GM19193 (cell line): ENCODE data around the gene FAM89A.

ENCODE experiments used
- POLR2A ChIP-seq: IDR thresholded peaks from 4 replicates; pipeline ENCODE4 v1.6.1; 2011; ENCODE audit not compliant: insufficient read depth, insufficient read length; ENCODE audit errors: extremely low read depth

FAM89A gene

GRCh38 chr1:230985711-230986110 is 54.3 kb downstream of the FAM89A start:
- no peak for TF ChIP-seq POLR2A

GRCh38 chr1:230983811-230984210 is 56.2 kb downstream of the FAM89A start:
- no peak for TF ChIP-seq POLR2A

GRCh38 chr1:230982696-230983095 is 57.4 kb downstream of the FAM89A start:
- no peak for TF ChIP-seq POLR2A

GRCh38 chr1:230979952-230980351 is 60.1 kb downstream of the FAM89A start:
- no peak for TF ChIP-seq POLR2A

GRCh38 chr1:230979389-230979716 is 60.7 kb downstream of the FAM89A start:
- no peak for TF ChIP-seq POLR2A

GRCh38 chr1:230978491-230979388 is 61.3 kb downstream of the FAM89A start, which contains the start of the genes ARV1 and TTC13:
TSS of gene ARV1 (plus strand) at chr1:230979094. CDS start at chr1:230979106, 12 bp downstream.
TSS of gene TTC13 (minus strand) at chr1:230978861. CDS start at chr1:230978830, 31 bp downstream.
- TF ChIP-seq POLR2A: peak; percentile 88

GRCh38 chr1:230977761-230978490 is 62.1 kb downstream of the FAM89A start:
- TF ChIP-seq POLR2A: no peak

- no peak for TF ChIP-seq POLR2A
These were observed 63.0 kb downstream of the FAM89A start for GRCh38 chr1:230976825-230977747.

- TF ChIP-seq POLR2A: no peak
These were observed 63.7 kb downstream of the FAM89A start for GRCh38 chr1:230976360-230976759.

GRCh38 chr1:230975636-230976035 is 64.4 kb downstream of the FAM89A start:
- TF ChIP-seq POLR2A: no peak

- TF ChIP-seq POLR2A: no peak
These were observed 67.2 kb downstream of the FAM89A start for GRCh38 chr1:230972855-230973271.

- no peak for TF ChIP-seq POLR2A
These were observed 68.3 kb downstream of the FAM89A start for GRCh38 chr1:230971771-230972170.

GRCh38 chr1:230970432-230970831 is 69.6 kb downstream of the FAM89A start:
- TF ChIP-seq POLR2A: no peak
